Measurements from ENCODE around the gene BHLHE41. TPM values are rescaled to one million over a fixed set of nuclear protein-coding genes. Genes with fewer than 3 reads are reported as not detected.
A peak's percentile ranks its signal among the peaks of the same experiment; 100 is the strongest.

BHLHE41 gene
- 1.6 TPM for total RNA-seq
- polyA plus RNA-seq (ENCODE audit: insufficient read depth in 1 of 8, insufficient read length in 8 of 8, low replicate concordance in 1 of 8) = 1 to 10 TPM; 1.1 to 3.9 (median 2.0) TPM
- long read RNA-seq, donor 1 = 0 reads
- long read RNA-seq, donor 2 = 0 reads
- long read RNA-seq, donor 3, partial matches to known transcripts = 184 of 274 reads
- long read RNA-seq, donor 3, other reads (novel, unspliced or antisense) = 90 of 274 reads
- long read RNA-seq, donor 4 = 0 reads
- long read RNA-seq, donor 5 = 0 reads
- long read RNA-seq, donor 6 = 0 reads
- long read RNA-seq, donor 7 = 0 reads
- long read RNA-seq, donor 8, partial matches to known transcripts = 0 of 3 reads
- long read RNA-seq, donor 8, other reads (novel, unspliced or antisense) = 0 of 3 reads
- long read RNA-seq, donor 9 = 0 reads
- long read RNA-seq, donor 10 = 0 reads
- long read RNA-seq, donor 11, partial matches to known transcripts = 0 of 1 reads
- long read RNA-seq, donor 11, other reads (novel, unspliced or antisense) = 0 of 1 reads

DNA sequence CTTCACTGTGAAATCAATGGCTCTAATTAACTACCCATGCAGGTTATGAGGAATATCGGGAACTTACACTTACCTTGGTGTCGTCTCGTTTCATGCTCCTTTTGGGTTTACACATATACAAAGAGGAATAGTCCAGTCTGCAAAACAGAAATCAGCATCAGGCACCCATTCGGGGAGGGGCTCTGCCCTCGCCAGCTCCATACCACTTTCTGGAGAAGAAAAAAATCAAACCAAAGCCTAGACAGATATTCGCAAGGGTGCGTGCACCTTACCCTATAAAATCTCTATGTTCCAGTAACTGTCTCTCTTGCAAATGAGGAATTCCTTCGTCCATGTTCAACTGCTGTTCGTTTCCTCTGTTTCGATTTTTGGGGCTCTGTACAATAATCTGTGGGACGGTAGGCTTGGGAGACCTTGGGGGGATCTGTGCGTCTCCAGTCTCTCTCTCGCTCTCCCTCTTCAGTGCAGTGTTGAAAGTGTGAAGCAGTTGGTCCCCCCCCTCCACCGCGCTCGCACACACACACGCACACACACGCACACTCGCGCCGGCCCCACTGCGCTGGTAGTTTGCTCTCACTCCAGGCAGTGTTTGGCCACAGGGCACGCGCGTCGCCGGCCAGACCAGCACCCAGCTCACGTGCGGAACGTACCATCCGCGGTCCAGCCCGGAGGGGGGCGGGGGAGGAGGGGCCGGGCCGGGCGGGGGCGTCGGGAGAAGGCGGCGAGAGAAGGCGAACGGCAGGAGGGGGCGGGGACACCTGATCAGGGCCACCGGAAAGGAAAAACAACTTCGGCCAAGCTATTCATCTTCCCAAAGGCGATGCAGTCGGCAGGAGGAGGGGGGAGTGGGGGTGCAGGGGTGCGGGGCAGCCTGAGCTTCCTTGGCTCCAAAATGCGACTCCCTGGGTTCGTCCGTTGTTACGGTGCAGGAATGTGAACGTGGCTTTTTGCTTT lies at the start of gene BHLHE41:
BHLHE41 (minus strand) TSS at position 592 of the 954 bp plus-strand sequence; CDS start at position 334, 258 bp downstream.
- peaks cover 26% of the 10 kb centered on the region for H3K4me1 ChIP-seq (ENCODE audit: control insufficient read depth, insufficient read depth, low read length)
- no peaks in the 10 kb centered on the region for H3K36me3 ChIP-seq (ENCODE audit: control insufficient read depth, insufficient read depth, low read length)
- WGBS (ENCODE audit: insufficient coverage) = 0% methylated on average over 9 of the region's 54 CpGs
- H3K4me3 ChIP-seq (ENCODE audit: low read length) = peak within 1 kb of the TSS; percentile 66
- peak within 1 kb of the TSS; percentile 84 for H3K27ac ChIP-seq (ENCODE audit: low read length)
- DNase-seq = peak; percentile 68
- no peaks in the 10 kb centered on the region for H3K9me3 ChIP-seq (replicated peaks; ENCODE audit: control insufficient read depth, low read depth, low read length)
- H3K27me3 ChIP-seq (ENCODE audit: control insufficient read depth, insufficient read depth, low read length) = peaks cover 65% of the 10 kb centered on the region

DNA sequence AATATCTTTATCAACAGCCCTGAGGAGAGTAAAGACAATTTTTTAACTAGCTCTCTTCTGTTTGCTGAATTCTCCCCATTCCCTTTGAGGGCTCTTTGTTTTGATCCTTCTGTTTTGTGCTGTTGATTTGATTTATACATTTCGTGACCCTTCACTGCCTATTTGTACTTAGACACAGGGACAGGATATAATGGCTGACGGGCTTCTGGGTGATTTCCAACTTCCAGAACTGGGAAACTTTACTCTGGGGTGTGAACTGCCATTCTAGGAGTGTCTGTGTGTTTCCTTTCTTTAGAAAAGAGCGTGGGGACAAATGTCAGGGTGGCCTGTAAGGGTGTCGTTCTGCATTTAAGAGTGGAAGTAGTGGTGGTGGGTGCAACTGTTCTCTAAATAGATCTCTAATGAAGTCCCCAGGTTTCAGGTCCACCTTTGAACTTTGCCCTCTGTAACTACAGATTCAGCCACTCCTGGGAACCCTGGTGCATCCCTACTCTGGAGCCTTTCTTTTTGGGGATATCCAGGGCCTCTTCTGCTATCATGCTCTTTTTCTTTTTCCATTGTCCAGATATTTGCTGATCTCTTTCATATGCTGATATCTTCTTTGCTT lies 48.2 kb upstream of the BHLHE41 start:
- H3K27ac ChIP-seq (ENCODE audit: low read length) = no peak overlapping the region
- no peaks in the 10 kb centered on the region for H3K36me3 ChIP-seq (ENCODE audit: control insufficient read depth, insufficient read depth, low read length)
- DNase-seq = no peak
- H3K27me3 ChIP-seq (ENCODE audit: control insufficient read depth, insufficient read depth, low read length) = no peaks in the 10 kb centered on the region
- no peaks in the 10 kb centered on the region for H3K4me1 ChIP-seq (ENCODE audit: control insufficient read depth, insufficient read depth, low read length)
- no peak overlapping the region for H3K4me3 ChIP-seq (ENCODE audit: low read length)
- no peaks in the 10 kb centered on the region for H3K9me3 ChIP-seq (replicated peaks; ENCODE audit: control insufficient read depth, low read depth, low read length)
- 0% methylated on average over 1 of the region's 4 CpGs for WGBS (ENCODE audit: insufficient coverage)

- 70% methylated on average over 3 of the region's 7 CpGs for WGBS (ENCODE audit: insufficient coverage)
- Histone ChIP-seq H3K9me3 (replicated peaks; ENCODE audit: control insufficient read depth, low read depth, low read length) (no peaks in the 10 kb centered on the region), H3K36me3 (ENCODE audit: control insufficient read depth, insufficient read depth, low read length) (no peaks in the 10 kb centered on the region), H3K27ac (ENCODE audit: low read length) (no peak overlapping the region), H3K27me3 (ENCODE audit: control insufficient read depth, insufficient read depth, low read length) (no peaks in the 10 kb centered on the region), H3K4me1 (ENCODE audit: control insufficient read depth, insufficient read depth, low read length) (no peaks in the 10 kb centered on the region), H3K4me3 (ENCODE audit: low read length) (no peak overlapping the region)
- DNase-seq = no peak
These were observed 47.7 kb upstream of the BHLHE41 start for GRCh38 chr12:26172539-26172938.

GRCh38 chr12:26172013-26172412 lies 47.2 kb upstream of the BHLHE41 start:
- Histone ChIP-seq H3K27me3 (ENCODE audit: control insufficient read depth, insufficient read depth, low read length) (no peaks in the 10 kb centered on the region), H3K4me1 (ENCODE audit: control insufficient read depth, insufficient read depth, low read length) (no peaks in the 10 kb centered on the region), H3K9me3 (replicated peaks; ENCODE audit: control insufficient read depth, low read depth, low read length) (no peaks in the 10 kb centered on the region), H3K36me3 (ENCODE audit: control insufficient read depth, insufficient read depth, low read length) (no peaks in the 10 kb centered on the region), H3K4me3 (ENCODE audit: low read length) (no peak overlapping the region), H3K27ac (ENCODE audit: low read length) (no peak overlapping the region)
- WGBS (ENCODE audit: insufficient coverage) = no CpG with 5 or more reads among the region's 4 CpGs
- DNase-seq = no peak

DNA sequence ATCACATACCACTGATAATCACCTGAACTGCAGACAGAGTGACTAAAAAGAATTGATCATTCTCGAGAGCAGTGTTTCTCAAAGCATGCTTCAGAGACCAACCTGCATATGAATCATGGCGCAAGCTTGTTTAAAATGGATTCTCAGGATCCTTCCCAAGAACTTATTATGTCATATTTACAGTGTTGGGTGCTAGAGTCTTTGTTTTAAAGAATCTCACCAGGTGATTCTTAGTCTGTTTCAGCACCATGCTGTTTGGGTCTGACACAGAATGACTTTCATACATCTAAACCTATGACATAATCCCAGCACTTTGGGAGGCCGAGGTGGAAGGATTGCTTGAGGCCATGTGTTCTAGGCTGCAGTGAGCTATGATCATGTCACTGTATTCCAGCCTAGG lies 39.3 kb upstream of the BHLHE41 start:
- no CpG with 5 or more reads among the region's 3 CpGs for WGBS (ENCODE audit: insufficient coverage)
- H3K36me3 ChIP-seq (ENCODE audit: control insufficient read depth, insufficient read depth, low read length) = no peaks in the 10 kb centered on the region
- H3K27ac ChIP-seq (ENCODE audit: low read length) = no peak overlapping the region

GRCh38 chr12:26162905-26163304 lies 38.1 kb upstream of the BHLHE41 start:
- 69% methylated on average over 3 of the region's 4 CpGs for WGBS (ENCODE audit: insufficient coverage)
- H3K4me1 ChIP-seq (ENCODE audit: control insufficient read depth, insufficient read depth, low read length) = no peaks in the 10 kb centered on the region
- H3K27me3 ChIP-seq (ENCODE audit: control insufficient read depth, insufficient read depth, low read length) = no peaks in the 10 kb centered on the region
- no peak overlapping the region for H3K27ac ChIP-seq (ENCODE audit: low read length)
- no peaks in the 10 kb centered on the region for H3K36me3 ChIP-seq (ENCODE audit: control insufficient read depth, insufficient read depth, low read length)
- H3K4me3 ChIP-seq (ENCODE audit: low read length) = no peak overlapping the region
- no peak for DNase-seq
- H3K9me3 ChIP-seq (replicated peaks; ENCODE audit: control insufficient read depth, low read depth, low read length) = no peaks in the 10 kb centered on the region

More for the DNA sequence above, 39.3 kb upstream of the BHLHE41 start:
- H3K9me3 ChIP-seq (replicated peaks; ENCODE audit: control insufficient read depth, low read depth, low read length) = no peaks in the 10 kb centered on the region
- H3K4me3 ChIP-seq (ENCODE audit: low read length) = no peak overlapping the region
- no peak for DNase-seq
- H3K27me3 ChIP-seq (ENCODE audit: control insufficient read depth, insufficient read depth, low read length) = no peaks in the 10 kb centered on the region
- no peaks in the 10 kb centered on the region for H3K4me1 ChIP-seq (ENCODE audit: control insufficient read depth, insufficient read depth, low read length)

DNA sequence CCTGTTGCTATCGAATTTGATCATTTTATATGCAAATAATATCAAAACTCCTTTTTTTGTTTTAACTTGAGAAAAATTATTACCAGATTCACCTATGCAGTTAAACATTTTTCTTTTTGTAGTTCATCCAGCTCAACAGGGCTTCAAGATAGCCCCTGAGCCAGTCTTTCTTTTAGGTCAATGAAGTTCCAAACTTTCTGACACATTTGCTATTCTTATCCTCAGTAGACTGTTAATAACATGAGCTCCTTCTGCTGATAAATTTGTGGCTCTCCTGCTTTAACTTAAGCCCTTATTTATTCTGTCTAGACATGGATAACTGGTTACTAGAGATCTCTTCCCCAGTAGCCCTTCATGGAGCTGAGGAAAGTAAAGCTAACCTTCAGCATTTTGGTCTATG lies 37.3 kb upstream of the BHLHE41 start:
- H3K4me3 ChIP-seq (ENCODE audit: low read length) = no peak overlapping the region
- H3K9me3 ChIP-seq (replicated peaks; ENCODE audit: control insufficient read depth, low read depth, low read length) = no peaks in the 10 kb centered on the region
- H3K4me1 ChIP-seq (ENCODE audit: control insufficient read depth, insufficient read depth, low read length) = no peaks in the 10 kb centered on the region
- WGBS (ENCODE audit: insufficient coverage) = no CpG with 5 or more reads among the region's 1 CpG
- H3K27ac ChIP-seq (ENCODE audit: low read length) = no peak overlapping the region
- H3K27me3 ChIP-seq (ENCODE audit: control insufficient read depth, insufficient read depth, low read length) = no peaks in the 10 kb centered on the region
- no peak for DNase-seq
- H3K36me3 ChIP-seq (ENCODE audit: control insufficient read depth, insufficient read depth, low read length) = no peaks in the 10 kb centered on the region

DNA sequence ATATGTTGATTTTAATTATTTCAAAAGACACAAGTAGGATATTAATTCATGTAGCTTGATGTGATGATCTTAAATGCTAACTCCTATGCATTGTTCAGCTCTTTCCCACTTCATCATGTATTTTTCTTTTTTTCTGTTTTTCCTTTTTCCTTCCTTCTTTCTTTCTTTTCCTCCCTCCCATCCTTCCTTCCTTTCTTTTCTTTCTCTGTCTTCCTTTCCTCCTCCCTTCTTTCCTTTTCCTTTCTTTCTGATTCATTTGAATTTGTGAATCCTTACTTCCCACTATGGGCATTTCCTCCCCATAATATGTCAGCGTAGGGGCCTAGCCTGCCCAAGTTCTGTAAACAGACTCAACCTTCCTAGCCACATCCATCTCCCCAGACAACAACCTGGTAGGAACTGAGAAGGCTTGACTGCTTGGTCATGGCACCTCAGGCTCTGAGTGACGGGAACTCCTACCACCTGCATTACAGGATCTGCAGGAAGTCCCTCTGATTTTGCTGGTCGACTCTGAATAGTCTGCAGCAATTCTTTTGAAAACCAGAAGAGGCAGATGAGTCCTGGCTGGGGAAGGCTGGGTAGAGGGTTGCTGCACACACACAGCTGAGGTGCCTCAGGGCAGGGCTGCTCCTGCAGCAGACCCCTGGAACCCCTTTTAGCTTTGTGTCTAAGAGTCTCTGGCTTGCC lies 33.4 kb upstream of the BHLHE41 start:
- Histone ChIP-seq H3K4me1 (ENCODE audit: control insufficient read depth, insufficient read depth, low read length) (peaks cover 2% of the 10 kb centered on the region), H3K9me3 (replicated peaks; ENCODE audit: control insufficient read depth, low read depth, low read length) (no peaks in the 10 kb centered on the region), H3K27ac (ENCODE audit: low read length) (no peak overlapping the region), H3K27me3 (ENCODE audit: control insufficient read depth, insufficient read depth, low read length) (no peaks in the 10 kb centered on the region), H3K4me3 (ENCODE audit: low read length) (no peak overlapping the region), H3K36me3 (ENCODE audit: control insufficient read depth, insufficient read depth, low read length) (no peaks in the 10 kb centered on the region)
- WGBS (ENCODE audit: insufficient coverage) = 36% methylated on average over 2 of the region's 3 CpGs
- no peak for DNase-seq

GRCh38 chr12:26157001-26157400 lies 32.2 kb upstream of the BHLHE41 start:
- H3K36me3 ChIP-seq (ENCODE audit: control insufficient read depth, insufficient read depth, low read length) = no peaks in the 10 kb centered on the region
- no CpG with 5 or more reads among the region's 3 CpGs for WGBS (ENCODE audit: insufficient coverage)
- no peak overlapping the region for H3K4me3 ChIP-seq (ENCODE audit: low read length)
- DNase-seq = no peak
- no peak overlapping the region for H3K27ac ChIP-seq (ENCODE audit: low read length)
- H3K27me3 ChIP-seq (ENCODE audit: control insufficient read depth, insufficient read depth, low read length) = no peaks in the 10 kb centered on the region
- H3K4me1 ChIP-seq (ENCODE audit: control insufficient read depth, insufficient read depth, low read length) = peaks cover 2% of the 10 kb centered on the region
- H3K9me3 ChIP-seq (replicated peaks; ENCODE audit: control insufficient read depth, low read depth, low read length) = no peaks in the 10 kb centered on the region

Data from muscle of leg (tissue), 16 donors.